Caco-2 (cell line): ENCODE data around the gene ZMYND8. TPM values are rescaled to one million over a fixed set of nuclear protein-coding genes. Genes with fewer than 3 reads are reported as not detected.

ENCODE experiments used
- BruUV-seq: library from RNA; stranded (reverse); fragments of 400-500 nt; replicated peaks from 2 replicates; lab custom pipeline; 2021; lab: Mats Ljungman, UMichigan
- CTCF ChIA-PET: fragments of 300-600 bp; sonication (Branson Sonifier 250); formaldehyde crosslinking; loops from one replicate; lab custom pipeline; 2022; ENCODE audit warnings: antibody characterized with exemption; lab: Charles Lee
- POLR2A ChIA-PET: fragments of 300-600 bp; sonication (Branson Sonifier 250); formaldehyde crosslinking; loops from one replicate; lab custom pipeline; 2022; ENCODE audit warnings: antibody characterized with exemption; lab: Charles Lee
- DNase-seq, 2 experiments: peaks; one replicate each; pipeline versions ENCODE4 v3.0.0 to v3.0.0-alpha.2; 2020 to 2022
- H3K27me3 ChIP-seq: replicated peaks from 2 replicates; pipeline ENCODE4 v1.6.0; 2011; ENCODE audit warnings: low read length; ENCODE audit not compliant: control insufficient read depth, insufficient read depth
- H3K36me3 ChIP-seq: 2 replicates; pipeline ENCODE4 v1.5.1; 2011; ENCODE audit warnings: low read length; ENCODE audit not compliant: control insufficient read depth, insufficient read depth
- H3K4me1 ChIP-seq: fragments of 250-450 bp; sonication (Bioruptor Pico); 2 replicates; pipeline ENCODE4 v1.5.1; 2020; ENCODE audit warnings: mild to moderate bottlenecking
- H3K4me3 ChIP-seq: 2 replicates; pipeline ENCODE4 v1.5.1; 2011; ENCODE audit warnings: low read depth, mild to moderate bottlenecking, control low read depth, low read length
- H3K9me3 ChIP-seq: fragments of 250-450 bp; sonication (Bioruptor Pico); 2 replicates; pipeline ENCODE4 v1.5.1; 2020; ENCODE audit warnings: mild to moderate bottlenecking, moderate library complexity
- H3K27ac Mint-ChIP-seq: one replicate; pipeline ENCODE4 v1.8.0; 2022; ENCODE audit warnings: mixed read lengths; ENCODE audit not compliant: unreplicated experiment
- H3K27me3 Mint-ChIP-seq: one replicate; pipeline ENCODE4 v1.8.0; 2022; ENCODE audit warnings: mixed read lengths; ENCODE audit not compliant: insufficient read depth, unreplicated experiment
- H3K36me3 Mint-ChIP-seq: one replicate; pipeline ENCODE4 v1.8.0; 2022; ENCODE audit warnings: mild to moderate bottlenecking, mixed read lengths; ENCODE audit not compliant: insufficient read depth, unreplicated experiment
- H3K4me1 Mint-ChIP-seq: one replicate; pipeline ENCODE4 v1.8.0; 2022; ENCODE audit warnings: low read depth, mixed read lengths; ENCODE audit not compliant: unreplicated experiment
- H3K4me3 Mint-ChIP-seq: one replicate; pipeline ENCODE4 v1.8.0; 2022; ENCODE audit warnings: mild to moderate bottlenecking, moderate library complexity, mixed read lengths; ENCODE audit not compliant: unreplicated experiment
- H3K9me3 Mint-ChIP-seq: one replicate; pipeline ENCODE4 v1.8.0; 2022; ENCODE audit warnings: mixed read lengths; ENCODE audit not compliant: unreplicated experiment
- intact Hi-C: fragments of 100-400 bp; cut with micrococcal nuclease; formaldehyde crosslinking; loops from one replicate; pipeline ENCODE4 v1.10.0; 2022; ENCODE audit not compliant: unreplicated experiment
- total RNA-seq: library from RNA; stranded (reverse); gene quantifications from 2 replicates; pipeline ENCODE4 v1.2.3, GENCODE V29; 2022
- TF ChIP-seq, protein P1 (sequence below), 2 experiments: fragments of 200-600 bp in 1 of 2; IDR thresholded peaks; 1 replicate in 1 of 2; 2 replicates in 1 of 2; pipeline versions ENCODE4 v1.5.1 to v1.8.0; 2011 to 2022; ENCODE audit warnings: antibody characterized with exemption in 1 of 2, control low read depth in 1 of 2, inconsistent platforms in 1 of 2, low read depth in 1 of 2, low read length in 1 of 2, mild to moderate bottlenecking in 1 of 2, moderate library complexity in 1 of 2; ENCODE audit not compliant: insufficient read depth in 1 of 2, severe bottlenecking in 1 of 2, unreplicated experiment in 1 of 2

ZMYND8 gene
- total RNA-seq, 1 experiment from 2014 or later: 194 TPM

- Mint-ChIP-seq H3K4me1 (peaks cover 35% of the 10 kb centered on the region), H3K9me3 (no peaks in the 10 kb centered on the region), H3K36me3 (peaks cover 41% of the 10 kb centered on the region), H3K27ac (no peak overlapping the region), H3K27me3 (no peaks in the 10 kb centered on the region), H3K4me3 (peak overlapping the region; percentile 37)
- no peak overlapping the region for H3K4me3 ChIP-seq
- ChIA-PET CTCF (interaction anchor here (0.6 to 10.2 kb wide), 5 partner anchors 24 to 46 kb away, joined by 3 to 306 read pairs (median 5); no protein-coding TSS in a partner anchor), POLR2A (interaction anchor here (0.5 to 1.7 kb wide), 2 partner anchors 11 to 31 kb away, joined by 3 to 10 read pairs; no protein-coding TSS in a partner anchor)
- H3K4me1 ChIP-seq: peaks cover 72% of the 10 kb centered on the region
- H3K9me3 ChIP-seq: no peaks in the 10 kb centered on the region
- BruUV-seq: no TSS peak
- intact Hi-C loops: no loop called here
- peaks cover 2% of the 10 kb centered on the region; the same call in 1 of the 2 replicates for H3K36me3 ChIP-seq
- TF ChIP-seq, protein P1, sequence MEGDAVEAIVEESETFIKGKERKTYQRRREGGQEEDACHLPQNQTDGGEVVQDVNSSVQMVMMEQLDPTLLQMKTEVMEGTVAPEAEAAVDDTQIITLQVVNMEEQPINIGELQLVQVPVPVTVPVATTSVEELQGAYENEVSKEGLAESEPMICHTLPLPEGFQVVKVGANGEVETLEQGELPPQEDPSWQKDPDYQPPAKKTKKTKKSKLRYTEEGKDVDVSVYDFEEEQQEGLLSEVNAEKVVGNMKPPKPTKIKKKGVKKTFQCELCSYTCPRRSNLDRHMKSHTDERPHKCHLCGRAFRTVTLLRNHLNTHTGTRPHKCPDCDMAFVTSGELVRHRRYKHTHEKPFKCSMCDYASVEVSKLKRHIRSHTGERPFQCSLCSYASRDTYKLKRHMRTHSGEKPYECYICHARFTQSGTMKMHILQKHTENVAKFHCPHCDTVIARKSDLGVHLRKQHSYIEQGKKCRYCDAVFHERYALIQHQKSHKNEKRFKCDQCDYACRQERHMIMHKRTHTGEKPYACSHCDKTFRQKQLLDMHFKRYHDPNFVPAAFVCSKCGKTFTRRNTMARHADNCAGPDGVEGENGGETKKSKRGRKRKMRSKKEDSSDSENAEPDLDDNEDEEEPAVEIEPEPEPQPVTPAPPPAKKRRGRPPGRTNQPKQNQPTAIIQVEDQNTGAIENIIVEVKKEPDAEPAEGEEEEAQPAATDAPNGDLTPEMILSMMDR (IDR thresholded peaks at IDR 0.05; ENCODE audit: insufficient read depth in 1 of 2, low read depth in 1 of 2, low read length in 1 of 2, severe bottlenecking in 1 of 2, unreplicated experiment in 1 of 2): no peak
- no peaks in the 10 kb centered on the region for H3K27me3 ChIP-seq
- DNase-seq: no peak
Observed at GRCh38 chr20:47352332-47353238, 3.9 kb downstream of the ZMYND8 start.

DNA sequence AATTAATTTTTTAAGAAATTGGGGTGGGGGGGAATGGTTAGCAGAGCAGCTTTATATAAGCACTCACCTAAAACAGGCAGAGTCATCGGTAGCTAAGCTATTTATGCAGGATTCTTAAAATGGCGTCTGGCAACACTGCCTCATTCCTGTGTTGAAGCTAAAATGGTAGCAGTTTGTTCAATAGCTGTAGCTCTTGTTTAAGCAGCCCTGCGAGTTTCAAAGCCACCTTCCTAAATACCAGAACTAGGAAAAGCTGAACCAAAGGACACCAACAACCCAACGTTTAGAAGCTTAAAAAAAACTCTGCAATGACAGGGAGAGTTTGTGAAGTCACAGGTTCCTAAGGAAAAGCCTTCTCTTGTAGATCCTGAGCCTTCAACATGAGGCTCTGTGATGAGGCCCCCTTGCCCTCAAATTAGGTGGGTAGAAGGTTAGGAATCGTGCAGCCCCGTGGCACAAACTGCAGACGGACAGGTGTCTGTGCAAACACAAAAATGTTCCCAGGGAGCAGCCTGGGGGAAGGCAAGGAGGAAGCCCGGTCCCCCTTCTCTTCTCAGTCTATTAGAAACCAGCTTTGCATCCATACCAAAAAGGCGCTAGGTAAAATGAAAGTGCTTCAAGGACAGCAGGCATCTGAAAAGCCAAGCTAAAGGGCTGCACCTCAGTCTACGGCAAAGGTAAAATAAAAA is 4.7 kb downstream of the ZMYND8 start:
- POLR2A ChIA-PET: interaction anchor here (0.5 to 1.7 kb wide), 3 partner anchors 11 to 30 kb away, joined by 3 to 10 read pairs (median 3); no protein-coding TSS in a partner anchor
- H3K4me3 ChIP-seq: no peak overlapping the region
- no TSS peak for BruUV-seq
- Mint-ChIP-seq H3K36me3 (peaks cover 33% of the 10 kb centered on the region), H3K27me3 (no peaks in the 10 kb centered on the region), H3K4me3 (peak overlapping the region; percentile 37), H3K4me1 (peaks cover 33% of the 10 kb centered on the region), H3K27ac (no peak overlapping the region), H3K9me3 (no peaks in the 10 kb centered on the region)
- TF ChIP-seq, protein P1 (IDR thresholded peaks at IDR 0.05; ENCODE audit: insufficient read depth in 1 of 2, low read depth in 1 of 2, low read length in 1 of 2, severe bottlenecking in 1 of 2, unreplicated experiment in 1 of 2): no peak
- intact Hi-C loops: no loop called here
- H3K36me3 ChIP-seq: peaks cover 2% of the 10 kb centered on the region; the same call in 1 of the 2 replicates
- peaks cover 68% of the 10 kb centered on the region for H3K4me1 ChIP-seq
- H3K27me3 ChIP-seq: no peaks in the 10 kb centered on the region
- H3K9me3 ChIP-seq: no peaks in the 10 kb centered on the region
- DNase-seq: no peak
- CTCF ChIA-PET: interaction anchor here (0.6 to 1.5 kb wide), 3 partner anchors 9 to 44 kb away, joined by 3 to 15 read pairs (median 3); no protein-coding TSS in a partner anchor
